ENCODE measurements around the gene F2RL3. TPM values are rescaled to one million over a fixed set of nuclear protein-coding genes. Genes with fewer than 3 reads are reported as not detected.

F2RL3 gene
- total and polyA plus RNA-seq, 11 donors, result 0.12 to 4.6 (median 1.2) TPM

GRCh38 chr19:16895467-16896145, 6.8 kb downstream of the F2RL3 start:
- ATAC-seq, result no peak
- peaks cover 0 to 30% (median 9%) of the 10 kb centered on the region in 12 donors for H3K4me1 ChIP-seq
- H3K9me3 ChIP-seq, result no peaks in the 10 kb centered on the region
- TF ChIP-seq CTCF (IDR thresholded peaks at IDR 0.05), result no peak
- no peak for TF ChIP-seq POLR2A (IDR thresholded peaks at IDR 0.05)
- peaks cover 0 to 26% (median 0%) of the 10 kb centered on the region in 9 donors for H3K27me3 ChIP-seq
- H3K4me3 ChIP-seq, result peak overlapping the region in 11 of 12 donors; percentile 34 to 84 (median 65)
- peak overlapping the region in 8 of 12 donors; percentile 70 to 92 (median 84) for H3K27ac ChIP-seq
- 44 to 60% (median 48%) methylated on average over 27 to 30 of the region's 30 CpGs for WGBS, 4 donors
- H3K36me3 ChIP-seq, result no peaks in the 10 kb centered on the region
- intact Hi-C loops (cut with DNase I), result loop anchor here in 6 of 10 donors (5.0 to 10.0 kb wide), 6 partner anchors 58 to 147 kb away; partner anchors contain the start of gene SIN3B (in 2 of the 6)
- no peak for DNase-seq

GRCh38 chr19:16896146-16897028, 7.6 kb downstream of the F2RL3 start:
- peak overlapping the region; percentile 54 to 92 (median 82) for H3K27ac ChIP-seq
- no peaks in the 10 kb centered on the region for H3K9me3 ChIP-seq
- H3K4me1 ChIP-seq, result peaks cover 0 to 30% (median 9%) of the 10 kb centered on the region in 12 donors
- TF ChIP-seq POLR2A (IDR thresholded peaks at IDR 0.05) (peak in 1 of 2 donors; percentile 44), CTCF (IDR thresholded peaks at IDR 0.05) (no peak)
- ATAC-seq (peak in 1 of 4 donors; percentile 4), DNase-seq (peak in 1 of 5 donors; percentile 77)
- peaks cover 0 to 26% (median 0%) of the 10 kb centered on the region in 9 donors for H3K27me3 ChIP-seq
- intact Hi-C loops (cut with DNase I), result loop anchor here in 6 of 10 donors (5.0 to 10.0 kb wide), 6 partner anchors 59 to 146 kb away; partner anchors contain the start of gene SIN3B (in 2 of the 6)
- WGBS, 4 donors, result 2 to 5% (median 3%) methylated on average over 29 to 66 of the region's 66 CpGs
- H3K36me3 ChIP-seq, result no peaks in the 10 kb centered on the region
- peak overlapping the region; percentile 34 to 84 (median 66) for H3K4me3 ChIP-seq

- no peak for TF ChIP-seq CTCF (IDR thresholded peaks at IDR 0.05)
- TF ChIP-seq POLR2A (IDR thresholded peaks at IDR 0.05), result peak in 1 of 2 donors; percentile 22
- Histone ChIP-seq H3K4me3 (peak overlapping the region; percentile 12 to 84 (median 66)), H3K4me1 (peaks cover 0 to 30% (median 9%) of the 10 kb centered on the region in 12 donors), H3K9me3 (no peaks in the 10 kb centered on the region), H3K36me3 (no peaks in the 10 kb centered on the region), H3K27me3 (peaks cover 0 to 26% (median 0%) of the 10 kb centered on the region in 9 donors), H3K27ac (peak overlapping the region; percentile 3 to 86 (median 78))
- 1 to 6% (median 4%) methylated on average over 45 to 68 of the region's 68 CpGs for WGBS, 4 donors
- peak; percentile 89 to 93 (median 90) for ATAC-seq
- intact Hi-C loops (cut with DNase I), result loop anchor here in 6 of 10 donors (5.0 to 10.0 kb wide), 6 partner anchors 60 to 145 kb away; partner anchors contain the start of gene SIN3B (in 2 of the 6)
- DNase-seq, result peak; percentile 94 to 97 (median 95)
Observed at GRCh38 chr19:16897029-16897855, 8.4 kb downstream of the F2RL3 start.
